GM21576 (cell line): ENCODE data around the gene CPNE9.

Source experiments
- ATAC-seq: cut with Tn5 transposase; IDR thresholded peaks from one replicate; pipeline ENCODE4 v1.9.1; 2021; ENCODE audit warnings: mild to moderate bottlenecking, moderate library complexity; ENCODE audit not compliant: unreplicated experiment

Gene CPNE9

GRCh38 chr3:9743548-9743947 lies 39.9 kb downstream of the CPNE9 start:
- ATAC-seq, result no peak

- no peak for ATAC-seq
These were observed 40.5 kb downstream of the CPNE9 start for GRCh38 chr3:9744162-9744561.

GRCh38 chr3:9745521-9745920 lies 41.9 kb downstream of the CPNE9 start:
- no peak for ATAC-seq

- ATAC-seq, result no peak
These were observed 42.7 kb downstream of the CPNE9 start for GRCh38 chr3:9746330-9746729.

- ATAC-seq, result no peak
These were observed 43.6 kb downstream of the CPNE9 start for GRCh38 chr3:9747267-9747666.

GRCh38 chr3:9748031-9748430 lies 44.4 kb downstream of the CPNE9 start:
- no peak for ATAC-seq

- no peak for ATAC-seq
These were observed 45.6 kb downstream of the CPNE9 start for GRCh38 chr3:9749296-9749644.

GRCh38 chr3:9749645-9750555 lies 46.3 kb downstream of the CPNE9 start, which contains the start of gene OGG1:
OGG1 (plus strand) TSS chr3:9749952; CDS start chr3:9750287, 335 bp downstream.
- ATAC-seq, result peak; percentile 87

- ATAC-seq, result no peak
These were observed 47.2 kb downstream of the CPNE9 start for GRCh38 chr3:9750556-9751411.

GRCh38 chr3:9754678-9755077 lies 51.0 kb downstream of the CPNE9 start:
- no peak for ATAC-seq

- no peak for ATAC-seq
These were observed 53.8 kb downstream of the CPNE9 start for GRCh38 chr3:9757427-9757826.

GRCh38 chr3:9760779-9761505 lies 57.3 kb downstream of the CPNE9 start:
- ATAC-seq, result no peak

GRCh38 chr3:9761919-9762318 lies 58.3 kb downstream of the CPNE9 start:
- ATAC-seq, result no peak

- ATAC-seq, result no peak
These were observed 59.2 kb downstream of the CPNE9 start for GRCh38 chr3:9762871-9763270.

- ATAC-seq, result no peak
These were observed 62.2 kb downstream of the CPNE9 start for GRCh38 chr3:9765865-9766264.

- no peak for ATAC-seq
These were observed 63.8 kb downstream of the CPNE9 start for GRCh38 chr3:9767418-9767817.

GRCh38 chr3:9768141-9768775 lies 64.6 kb downstream of the CPNE9 start:
- no peak for ATAC-seq

- no peak for ATAC-seq
These were observed 65.4 kb downstream of the CPNE9 start for GRCh38 chr3:9769012-9769411.

- ATAC-seq, result peak; percentile 70
These were observed 66.0 kb downstream of the CPNE9 start, which contains the start of gene CAMK1 for GRCh38 chr3:9769426-9770275. CAMK1 (minus strand) TSS chr3:9769947; CDS start chr3:9767749, 2,198 bp downstream.
